ENCODE measurements around the gene ALDH16A1. TPM values are rescaled to one million over a fixed set of nuclear protein-coding genes. Genes with fewer than 3 reads are reported as not detected.
A peak's percentile ranks its signal among the peaks of the same experiment; 100 is the strongest.

Gene ALDH16A1
- total RNA-seq, 1 experiment from 2014 or later: 51.7 TPM

DNA sequence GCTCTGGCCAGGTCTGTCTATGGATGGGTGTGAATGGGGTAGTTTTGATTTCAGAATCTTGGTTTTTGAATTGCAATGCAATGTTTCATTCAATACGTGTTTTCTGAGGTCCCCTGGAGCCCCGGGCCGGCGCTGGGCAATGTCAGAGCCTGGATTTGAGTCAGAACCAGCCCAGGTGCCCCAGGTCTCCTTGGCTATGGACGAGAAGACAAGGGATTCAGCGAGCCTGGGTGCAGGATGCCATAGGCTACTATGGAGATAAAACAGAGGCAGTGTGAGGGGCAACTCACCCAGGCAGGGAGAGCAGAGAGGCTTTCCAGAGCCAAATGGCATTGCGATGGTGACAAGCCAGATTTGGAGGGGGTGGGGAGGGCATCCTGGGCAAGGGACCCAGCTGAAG lies 33.2 kb downstream of the ALDH16A1 start:
- peak overlapping the region; percentile 51 to 61 (median 59); a peak in 4 of 7 replicates for H3K27ac Mint-ChIP-seq
- TF ChIP-seq CTCF (conservative IDR thresholded peaks at IDR 0.05): no peak
- no peak overlapping the region for H2BK5ac ChIP-seq (ENCODE audit: insufficient read length, low read length)
- H3K18ac ChIP-seq (ENCODE audit: insufficient read length, low read depth, low read length): no peak overlapping the region
- H3K9ac ChIP-seq (ENCODE audit: extremely low read depth, insufficient read length, low read length): no peak overlapping the region
- no peaks in the 10 kb centered on the region for H3K9me3 ChIP-seq (ENCODE audit: control insufficient read depth, low read depth, low read length)
- peaks cover 18% of the 10 kb centered on the region for H3K79me2 ChIP-seq (ENCODE audit: insufficient read depth, low read length)
- H3K27me3 Mint-ChIP-seq (ENCODE audit: low read depth): peaks cover 11% of the 10 kb centered on the region; the same call in 1 of the 2 replicates
- H2BK20ac ChIP-seq (ENCODE audit: low read depth, low read length, poor library complexity, severe bottlenecking): no peak overlapping the region
- no peak overlapping the region for H4K8ac ChIP-seq (replicated peaks; ENCODE audit: insufficient read length, low read depth, low read length)
- H3K23me2 ChIP-seq (ENCODE audit: insufficient read length, low read depth, low read length, poor library complexity, severe bottlenecking): peaks cover 13% of the 10 kb centered on the region
- no peak overlapping the region for H2BK15ac ChIP-seq (ENCODE audit: low read depth, low read length)
- H3K4me1 Mint-ChIP-seq: peaks cover 13 to 20% of the 10 kb centered on the region in 2 experiments
- H3K4me2 ChIP-seq (ENCODE audit: insufficient read depth, insufficient read length, low read length): no peak overlapping the region
- no peak overlapping the region for H2AK5ac ChIP-seq (ENCODE audit: insufficient read length, low read length)
- H3T11ph ChIP-seq (ENCODE audit: low read length): no peak overlapping the region
- no peaks in the 10 kb centered on the region for H3K79me1 ChIP-seq (ENCODE audit: insufficient read depth, low read depth, low read length, poor library complexity, severe bottlenecking)
- H3K14ac ChIP-seq (ENCODE audit: insufficient read depth, low read length): no peak overlapping the region
- H4K5ac ChIP-seq (ENCODE audit: insufficient read length, low read depth, low read length): no peak overlapping the region
- peaks cover 38% of the 10 kb centered on the region in 3 experiments for H3K36me3 Mint-ChIP-seq (ENCODE audit: insufficient read depth in 1 of 3, low read depth in 3 of 3)
- H2BK12ac ChIP-seq (ENCODE audit: insufficient read length, low read depth, low read length): no peak overlapping the region
- H4K91ac ChIP-seq (ENCODE audit: insufficient read length, low read depth, low read length): no peak overlapping the region
- H3K56ac ChIP-seq (ENCODE audit: insufficient read length, low read depth, low read length): no peak overlapping the region
- H3K4me3 Mint-ChIP-seq: no peak overlapping the region
- H3K27me3 ChIP-seq (ENCODE audit: insufficient read depth, low read length): no peaks in the 10 kb centered on the region
- H3K4ac ChIP-seq (ENCODE audit: low read depth, low read length): no peak overlapping the region
- no peak overlapping the region for H3K27ac ChIP-seq (ENCODE audit: insufficient read length, low read depth, low read length)
- no peaks in the 10 kb centered on the region for H4K20me1 ChIP-seq (ENCODE audit: control insufficient read depth, insufficient read depth, insufficient read length)
- H2BK120ac ChIP-seq (ENCODE audit: low read depth, low read length, poor library complexity, severe bottlenecking): no peak overlapping the region
- no peaks in the 10 kb centered on the region for H3K4me1 ChIP-seq (ENCODE audit: insufficient read depth, low read length)
- H2AFZ ChIP-seq (ENCODE audit: low read length): no peak overlapping the region
- DNase-seq: peak; percentile 21
- peaks cover 12 to 14% of the 10 kb centered on the region in 2 experiments; a peak in 4 of 5 replicates for H3K9me3 Mint-ChIP-seq
- H3K23ac ChIP-seq (ENCODE audit: insufficient read length, low read depth, low read length): no peak overlapping the region
- no CpG with 5 or more reads among the region's 7 CpGs for WGBS (ENCODE audit: extremely low coverage, insufficient read length, low lambda C conversion rate)

Data from H9 (cell line).